MCF 10A (cell line): ENCODE measurements around the gene FAM32A. TPM values are rescaled to one million over a fixed set of nuclear protein-coding genes. Genes with fewer than 3 reads are reported as not detected.

Experiments used
- BruUV-seq: library from RNA; stranded (reverse); fragments of 400-500 nt; replicated peaks from 2 replicates; lab custom pipeline; 2021; lab: Mats Ljungman, UMichigan
- CTCF ChIA-PET: fragments of 300-600 bp; sonication (Branson Sonifier 250); formaldehyde crosslinking; extraction: SDS; loops from one replicate; lab custom pipeline; 2021; ENCODE audit warnings: antibody characterized with exemption, inconsistent platforms; lab: Yijun Ruan, JAX
- POLR2A ChIA-PET: fragments of 300-600, 350-650 bp; sonication (Branson Sonifier 250); formaldehyde crosslinking; extraction: SDS; loops from one replicate; lab custom pipeline; 2020; ENCODE audit warnings: antibody characterized with exemption, inconsistent platforms; lab: Yijun Ruan, JAX
- DNase-seq: peaks from one replicate; pipeline ENCODE4 v3.0.0-alpha.2; 2018; ENCODE audit not compliant: unreplicated experiment
- H3K27ac Mint-ChIP-seq: one replicate; pipeline ENCODE4 v1.8.0; 2022; ENCODE audit warnings: mild to moderate bottlenecking, low read depth, mixed read lengths; ENCODE audit not compliant: unreplicated experiment
- H3K27me3 Mint-ChIP-seq: one replicate; pipeline ENCODE4 v1.8.0; 2022; ENCODE audit warnings: mixed read lengths; ENCODE audit not compliant: insufficient read depth, unreplicated experiment
- H3K36me3 Mint-ChIP-seq: one replicate; pipeline ENCODE4 v1.8.0; 2022; ENCODE audit warnings: mild to moderate bottlenecking, moderate library complexity, mixed read lengths; ENCODE audit not compliant: insufficient read depth, unreplicated experiment
- H3K4me1 Mint-ChIP-seq: one replicate; pipeline ENCODE4 v1.8.0; 2022; ENCODE audit warnings: mixed read lengths; ENCODE audit not compliant: insufficient read depth, unreplicated experiment
- H3K4me3 Mint-ChIP-seq: one replicate; pipeline ENCODE4 v1.8.0; 2022; ENCODE audit warnings: mild to moderate bottlenecking, moderate library complexity, mixed read lengths; ENCODE audit not compliant: unreplicated experiment
- H3K9me3 Mint-ChIP-seq: one replicate; pipeline ENCODE4 v1.8.0; 2022; ENCODE audit warnings: mixed read lengths; ENCODE audit not compliant: unreplicated experiment
- intact Hi-C: fragments of 100-400 bp; cut with micrococcal nuclease; formaldehyde crosslinking; loops from 2 replicates; pipeline ENCODE4 v1.14.1; 2022
- total RNA-seq: library from RNA; stranded (reverse); gene quantifications from 2 replicates; pipeline ENCODE4 v1.2.3, GENCODE V29; 2022
- TF ChIP-seq, protein P1 (sequence below): fragments of 200-600 bp; IDR thresholded peaks from one replicate; pipeline ENCODE4 v1.8.0; 2022; ENCODE audit warnings: antibody characterized with exemption, mild to moderate bottlenecking; ENCODE audit not compliant: unreplicated experiment

FAM32A gene
- total RNA-seq, 1 experiment from 2014 or later = 48.1 TPM

- no TSS peak for BruUV-seq
- TF ChIP-seq, protein P1, sequence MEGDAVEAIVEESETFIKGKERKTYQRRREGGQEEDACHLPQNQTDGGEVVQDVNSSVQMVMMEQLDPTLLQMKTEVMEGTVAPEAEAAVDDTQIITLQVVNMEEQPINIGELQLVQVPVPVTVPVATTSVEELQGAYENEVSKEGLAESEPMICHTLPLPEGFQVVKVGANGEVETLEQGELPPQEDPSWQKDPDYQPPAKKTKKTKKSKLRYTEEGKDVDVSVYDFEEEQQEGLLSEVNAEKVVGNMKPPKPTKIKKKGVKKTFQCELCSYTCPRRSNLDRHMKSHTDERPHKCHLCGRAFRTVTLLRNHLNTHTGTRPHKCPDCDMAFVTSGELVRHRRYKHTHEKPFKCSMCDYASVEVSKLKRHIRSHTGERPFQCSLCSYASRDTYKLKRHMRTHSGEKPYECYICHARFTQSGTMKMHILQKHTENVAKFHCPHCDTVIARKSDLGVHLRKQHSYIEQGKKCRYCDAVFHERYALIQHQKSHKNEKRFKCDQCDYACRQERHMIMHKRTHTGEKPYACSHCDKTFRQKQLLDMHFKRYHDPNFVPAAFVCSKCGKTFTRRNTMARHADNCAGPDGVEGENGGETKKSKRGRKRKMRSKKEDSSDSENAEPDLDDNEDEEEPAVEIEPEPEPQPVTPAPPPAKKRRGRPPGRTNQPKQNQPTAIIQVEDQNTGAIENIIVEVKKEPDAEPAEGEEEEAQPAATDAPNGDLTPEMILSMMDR = no peak
- peaks cover 38% of the 10 kb centered on the region for H3K36me3 Mint-ChIP-seq
- CTCF ChIA-PET = interaction anchor here (0.6 kb wide), 1 partner anchor 9 kb away, joined by 4 read pairs; no protein-coding TSS in a partner anchor
- intact Hi-C loops = no loop called here
- H3K4me1 Mint-ChIP-seq = peaks cover 31% of the 10 kb centered on the region
- no peak overlapping the region for H3K4me3 Mint-ChIP-seq
- no peaks in the 10 kb centered on the region for H3K27me3 Mint-ChIP-seq
- no peaks in the 10 kb centered on the region for H3K9me3 Mint-ChIP-seq
- DNase-seq = peak; percentile 64
- peak overlapping the region; percentile 78 for H3K27ac Mint-ChIP-seq
- POLR2A ChIA-PET = interaction anchor here (0.8 kb wide), 1 partner anchor 10 kb away, joined by 3 read pairs; no protein-coding TSS in a partner anchor
Measured at GRCh38 chr19:16200038-16201010, 15.1 kb downstream of the FAM32A start.

DNA sequence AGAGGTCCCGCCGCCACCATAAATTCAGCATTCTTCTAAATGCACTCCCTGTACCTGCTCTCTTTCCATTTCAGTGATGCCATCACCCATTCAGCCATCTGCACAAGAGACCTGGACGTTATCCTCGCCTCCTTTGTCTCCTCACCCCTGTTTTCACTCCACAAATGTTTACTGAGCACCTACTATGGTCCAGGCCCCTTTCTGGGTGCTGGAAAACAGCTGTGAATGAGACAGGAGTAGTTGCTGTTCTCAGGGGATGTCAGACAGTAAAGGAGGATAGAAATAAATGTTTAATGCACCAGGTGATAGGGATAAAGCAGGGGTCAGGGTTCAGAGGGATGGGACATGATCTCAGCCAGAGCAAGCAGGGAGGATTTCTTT is 15.8 kb downstream of the FAM32A start:
- no peak for DNase-seq
- POLR2A ChIA-PET = no interaction called here
- intact Hi-C loops = no loop called here
- Mint-ChIP-seq H3K9me3 (no peaks in the 10 kb centered on the region), H3K27ac (peak overlapping the region; percentile 78), H3K27me3 (no peaks in the 10 kb centered on the region), H3K4me3 (no peak overlapping the region), H3K4me1 (peaks cover 31% of the 10 kb centered on the region), H3K36me3 (peaks cover 45% of the 10 kb centered on the region)
- TF ChIP-seq, protein P1 = no peak
- no TSS peak for BruUV-seq
- CTCF ChIA-PET = interaction anchor here (0.6 kb wide), 1 partner anchor 9 kb away, joined by 4 read pairs; no protein-coding TSS in a partner anchor

DNA sequence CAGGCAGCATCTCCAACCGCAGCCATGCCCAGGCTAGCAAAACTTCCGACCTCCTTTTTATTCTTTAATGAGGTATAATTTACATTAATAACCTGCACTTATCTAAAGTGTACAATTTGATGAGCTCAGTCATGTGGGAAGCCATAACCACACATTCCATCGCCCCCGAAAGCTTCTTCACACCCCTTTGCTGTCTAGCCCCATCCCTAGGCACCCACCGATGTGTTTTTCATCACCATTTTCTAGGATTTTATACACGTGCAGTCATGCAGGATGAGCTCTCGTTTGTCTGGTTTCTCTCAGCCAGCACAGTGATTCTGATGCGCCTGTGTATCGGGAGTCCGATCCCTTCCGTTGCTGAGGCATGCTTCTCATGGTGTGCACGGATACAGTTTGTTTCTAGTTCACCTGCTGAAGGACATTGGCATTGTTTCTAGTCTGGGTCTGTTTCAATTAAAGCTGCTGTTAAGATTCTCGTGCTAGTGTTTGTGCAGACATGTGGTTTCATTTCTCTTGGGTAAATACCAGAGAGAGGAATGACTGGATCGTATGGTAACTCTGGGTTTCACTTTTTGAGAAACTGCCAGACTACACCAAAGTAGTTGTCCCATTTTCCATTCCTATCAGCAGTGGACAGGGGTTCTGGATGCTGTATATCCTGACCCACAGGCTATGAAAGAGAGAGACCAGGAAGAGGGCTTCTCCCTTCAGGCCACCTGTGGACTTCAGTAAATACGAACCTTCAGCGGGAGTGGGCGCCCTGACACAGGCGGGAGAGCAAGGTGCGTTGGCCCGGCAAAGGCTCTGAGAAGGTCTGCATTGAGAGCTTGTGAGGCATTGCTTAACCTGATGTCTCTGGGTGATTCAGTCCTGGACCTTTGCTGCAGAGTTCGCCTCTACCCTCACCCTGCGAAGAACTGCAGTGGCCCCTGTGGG is 17.4 kb downstream of the FAM32A start:
- intact Hi-C loops = no loop called here
- peaks cover 47% of the 10 kb centered on the region for H3K36me3 Mint-ChIP-seq
- no TSS peak for BruUV-seq
- no peak overlapping the region for H3K27ac Mint-ChIP-seq
- H3K27me3 Mint-ChIP-seq = no peaks in the 10 kb centered on the region
- ChIA-PET POLR2A (no interaction called here), CTCF (interaction anchor here (0.6 kb wide), 2 partner anchors 46 to 92 kb away, joined by 3 to 4 read pairs; no protein-coding TSS in a partner anchor)
- no peaks in the 10 kb centered on the region for H3K9me3 Mint-ChIP-seq
- no peak for DNase-seq
- peaks cover 27% of the 10 kb centered on the region for H3K4me1 Mint-ChIP-seq
- H3K4me3 Mint-ChIP-seq = no peak overlapping the region
- TF ChIP-seq, protein P1 = no peak
